B cell (primary cell): Measurements from ENCODE around the gene GNRHR. TPM values are rescaled to one million over a fixed set of nuclear protein-coding genes. Genes with fewer than 3 reads are reported as not detected.

Source experiments
- ATAC-seq: fragments of 200-7000 bp; cut with Tn5 transposase; one replicate; pipeline ENCODE4 v1.10.0; 2021; ENCODE audit warnings: low read depth, mild to moderate bottlenecking, moderate number of reproducible peaks, moderate library complexity
- CTCF ChIA-PET: fragments of 350-600 bp; sonication (Branson Sonifier 250); formaldehyde crosslinking; loops from one replicate; lab custom pipeline; 2021; ENCODE audit warnings: antibody characterized with exemption, inconsistent platforms; lab: Charles Lee
- POLR2A ChIA-PET: fragments of 350-600 bp; sonication (Branson Sonifier 250); formaldehyde crosslinking; loops from one replicate; lab custom pipeline; 2021; ENCODE audit warnings: antibody characterized with exemption; lab: Charles Lee
- DNase-seq: peaks from one replicate; pipeline ENCODE4 v3.0.0; 2013
- H2AFZ ChIP-seq: 2 replicates; pipeline ENCODE4 v1.6.1; 2012; ENCODE audit warnings: mild to moderate bottlenecking, low read depth, low read length; ENCODE audit not compliant: insufficient read depth, poor library complexity, severe bottlenecking
- H3K27ac ChIP-seq, 2 donors: 1 replicate in 1 of 2; 2 replicates in 1 of 2; pipeline ENCODE4 v1.5.1; 2012 to 2013; ENCODE audit warnings: low read length in 2 of 2, mild to moderate bottlenecking in 2 of 2, moderate library complexity in 1 of 2
- H3K27me3 ChIP-seq, 4 experiments: fragments of 200-600 bp in 1 of 4; sonication (generic) in 1 of 4; replicated peaks in 1 of 4; 1 replicate in 2 of 4; 2 replicates in 2 of 4; pipeline versions ENCODE4 v1.6.1 to v1.7.0; 2013 to 2016; ENCODE audit warnings: low read length in 3 of 4, mild to moderate bottlenecking in 2 of 4, mixed read lengths in 1 of 4, moderate library complexity in 1 of 4; ENCODE audit not compliant: insufficient read depth in 4 of 4, control insufficient read depth in 3 of 4; ENCODE audit errors: control extremely low read depth in 1 of 4
- H3K36me3 ChIP-seq, 2 experiments: replicated peaks in 1 of 2; 1 replicate in 1 of 2; 2 replicates in 1 of 2; pipeline versions ENCODE4 v1.6.1 to v1.7.1; 2013; ENCODE audit warnings: low read length in 1 of 2; ENCODE audit not compliant: insufficient read depth in 2 of 2, control insufficient read depth in 1 of 2; ENCODE audit errors: control extremely low read depth in 1 of 2, extremely low read depth in 1 of 2
- H3K4me1 ChIP-seq, 2 donors: fragments of 200-600 bp in 1 of 2; sonication (generic) in 1 of 2; 1 replicate in 1 of 2; 2 replicates in 1 of 2; pipeline versions ENCODE4 v1.5.1 to v1.6.1; 2013 to 2017; ENCODE audit warnings: low read length in 2 of 2; ENCODE audit not compliant: control insufficient read depth in 2 of 2, insufficient read depth in 2 of 2
- H3K4me2 ChIP-seq: replicated peaks from 2 replicates; pipeline ENCODE3; 2012; ENCODE audit warnings: mild to moderate bottlenecking, low read depth, low read length; ENCODE audit not compliant: poor library complexity, severe bottlenecking
- H3K4me3 ChIP-seq, 5 experiments: fragments of 200-600 bp in 1 of 5; sonication (generic) in 1 of 5; 1 replicate in 3 of 5; 2 replicates in 2 of 5; pipeline versions ENCODE4 v1.5.1 to v1.7.0; 2011 to 2016; ENCODE audit warnings: low read length in 4 of 5, mild to moderate bottlenecking in 4 of 5, low read depth in 2 of 5, control low read depth in 1 of 5, moderate library complexity in 1 of 5; ENCODE audit not compliant: insufficient read depth in 1 of 5; ENCODE audit errors: control extremely low read depth in 1 of 5, extremely low read depth in 1 of 5
- H3K79me2 ChIP-seq: fragments of 200-600 bp; sonication (generic); one replicate; pipeline ENCODE4 v1.6.0; 2016; ENCODE audit warnings: low read length; ENCODE audit not compliant: control insufficient read depth, insufficient read depth
- H3K9ac ChIP-seq: fragments of 200-600 bp; sonication (generic); 2 replicates; pipeline ENCODE4 v1.6.1; 2017; ENCODE audit warnings: mild to moderate bottlenecking, low read length, moderate library complexity
- H3K9me3 ChIP-seq, 3 donors: one replicate each; pipeline versions ENCODE4 v1.6.1 to v1.7.1; 2013; ENCODE audit warnings: low read length in 2 of 3; ENCODE audit not compliant: control insufficient read depth in 2 of 3, insufficient read depth in 1 of 3; ENCODE audit errors: control extremely low read depth in 1 of 3
- H4K20me1 ChIP-seq: 2 replicates; pipeline ENCODE4 v1.6.0; 2012; ENCODE audit warnings: mild to moderate bottlenecking, low read length; ENCODE audit not compliant: insufficient read depth, control insufficient read depth, poor library complexity, severe bottlenecking
- H3K27ac Mint-ChIP-seq: one replicate; pipeline ENCODE4 v1.8.0; 2021; ENCODE audit warnings: mixed read lengths
- H3K27me3 Mint-ChIP-seq: one replicate; pipeline ENCODE4 v1.8.0; 2021; ENCODE audit warnings: mixed read lengths
- H3K4me1 Mint-ChIP-seq: one replicate; pipeline ENCODE4 v1.8.0; 2021; ENCODE audit warnings: mixed read lengths
- H3K4me3 Mint-ChIP-seq: one replicate; pipeline ENCODE4 v1.8.0; 2021; ENCODE audit warnings: mixed read lengths
- H3K9me3 Mint-ChIP-seq: one replicate; pipeline ENCODE4 v1.8.0; 2022; ENCODE audit warnings: mixed read lengths; ENCODE audit not compliant: insufficient read depth
- CTCF ChIP-seq: fragments of 200-600 bp; IDR thresholded peaks from one replicate; pipeline ENCODE4 v1.8.0; 2022; ENCODE audit warnings: antibody characterized with exemption, mild to moderate bottlenecking
- EZH2 ChIP-seq: IDR thresholded peaks from 2 replicates; pipeline ENCODE4 v1.6.1; 2012; ENCODE audit warnings: borderline replicate concordance, low read depth, mild to moderate bottlenecking, moderate library complexity, low read length; ENCODE audit not compliant: insufficient read depth, poor library complexity, severe bottlenecking
- WGBS: methylation state at CpG from one replicate; pipeline ENCODE4 v1.1.5; 2013; ENCODE audit warnings: missing lambda C conversion rate; ENCODE audit not compliant: insufficient coverage; 5-methylcytosine and 5-hydroxymethylcytosine counted together
- intact Hi-C: fragments of 100-400 bp; cut with micrococcal nuclease; formaldehyde crosslinking; loops from one replicate; pipeline ENCODE4 v1.10.0; 2022
- polyA plus RNA-seq: library from polyadenylated mRNA; depleted of rRNA; stranded (reverse); fragments of >200 nt; gene quantifications from 2 replicates; pipeline ENCODE4 v1.2.3, GENCODE V29; 2012
- total RNA-seq, 2 donors: library from RNA; stranded (reverse); fragments of 120-200 nt in 1 of 2; gene quantifications; 1 replicate in 1 of 2; 2 replicates in 1 of 2; pipeline versions ENCODE4 v1.2.3 to v1.2.4, GENCODE V29; 2013 to 2022

GNRHR gene
- total and polyA plus RNA-seq, 2 donors (not counting 1 experiment from before 2014, with no cell fraction given), result not detected

- no peaks in the 10 kb centered on the region for H3K27me3 ChIP-seq
- no peak overlapping the region for H3K4me3 Mint-ChIP-seq
- ATAC-seq (no peak), DNase-seq (no peak)
- H3K9me3 ChIP-seq, result no peaks in the 10 kb centered on the region
- no peaks in the 10 kb centered on the region for H3K9me3 Mint-ChIP-seq
- no peaks in the 10 kb centered on the region for H3K4me1 ChIP-seq
- WGBS, result 67% methylated on average over 1 of the region's 2 CpGs
- H4K20me1 ChIP-seq, result no peaks in the 10 kb centered on the region
- H3K27ac ChIP-seq, result no peak overlapping the region
- H3K79me2 ChIP-seq, result no peaks in the 10 kb centered on the region
- CTCF ChIA-PET, result no interaction called here
- H2AFZ ChIP-seq, result no peak overlapping the region
- POLR2A ChIA-PET, result no interaction called here
- no peak overlapping the region for H3K4me3 ChIP-seq
- H3K9ac ChIP-seq, result no peak overlapping the region
- no peak overlapping the region for H3K4me2 ChIP-seq
- H3K4me1 Mint-ChIP-seq, result no peaks in the 10 kb centered on the region
- no peak overlapping the region for H3K27ac Mint-ChIP-seq
- no peak for TF ChIP-seq CTCF
- no peak for TF ChIP-seq EZH2
- no peaks in the 10 kb centered on the region for H3K36me3 ChIP-seq
- intact Hi-C loops, result no loop called here
- H3K27me3 Mint-ChIP-seq, result no peaks in the 10 kb centered on the region
Measured at GRCh38 chr4:67785528-67785927, 31.3 kb upstream of the GNRHR start.

- H3K9me3 Mint-ChIP-seq, result no peaks in the 10 kb centered on the region
- intact Hi-C loops, result no loop called here
- Histone ChIP-seq H2AFZ (no peak overlapping the region), H3K27me3 (no peaks in the 10 kb centered on the region), H3K36me3 (peaks cover 0 to 1% of the 10 kb centered on the region in 2 experiments), H3K9ac (no peak overlapping the region), H3K4me1 (no peaks in the 10 kb centered on the region), H3K79me2 (no peaks in the 10 kb centered on the region), H3K9me3 (no peaks in the 10 kb centered on the region), H3K4me3 (no peak overlapping the region), H3K4me2 (no peak overlapping the region), H4K20me1 (no peaks in the 10 kb centered on the region), H3K27ac (no peak overlapping the region)
- H3K27me3 Mint-ChIP-seq, result no peaks in the 10 kb centered on the region
- TF ChIP-seq EZH2, result no peak
- no peak for TF ChIP-seq CTCF
- DNase-seq (no peak), ATAC-seq (no peak)
- CTCF ChIA-PET, result no interaction called here
- POLR2A ChIA-PET, result no interaction called here
- no peaks in the 10 kb centered on the region for H3K4me1 Mint-ChIP-seq
- no CpG with 5 or more reads among the region's 2 CpGs for WGBS
- no peak overlapping the region for H3K4me3 Mint-ChIP-seq
- no peak overlapping the region for H3K27ac Mint-ChIP-seq
Measured at GRCh38 chr4:67779631-67780030, 25.4 kb upstream of the GNRHR start.
